ENCODE results near the gene RFT1. TPM values are rescaled to one million over a fixed set of nuclear protein-coding genes. Genes with fewer than 3 reads are reported as not detected.

RFT1 gene
- polyA plus RNA-seq, 1 donor (not counting 4 experiments of a cell fraction or from before 2014, with no cell fraction given), result 34.4 TPM

DNA sequence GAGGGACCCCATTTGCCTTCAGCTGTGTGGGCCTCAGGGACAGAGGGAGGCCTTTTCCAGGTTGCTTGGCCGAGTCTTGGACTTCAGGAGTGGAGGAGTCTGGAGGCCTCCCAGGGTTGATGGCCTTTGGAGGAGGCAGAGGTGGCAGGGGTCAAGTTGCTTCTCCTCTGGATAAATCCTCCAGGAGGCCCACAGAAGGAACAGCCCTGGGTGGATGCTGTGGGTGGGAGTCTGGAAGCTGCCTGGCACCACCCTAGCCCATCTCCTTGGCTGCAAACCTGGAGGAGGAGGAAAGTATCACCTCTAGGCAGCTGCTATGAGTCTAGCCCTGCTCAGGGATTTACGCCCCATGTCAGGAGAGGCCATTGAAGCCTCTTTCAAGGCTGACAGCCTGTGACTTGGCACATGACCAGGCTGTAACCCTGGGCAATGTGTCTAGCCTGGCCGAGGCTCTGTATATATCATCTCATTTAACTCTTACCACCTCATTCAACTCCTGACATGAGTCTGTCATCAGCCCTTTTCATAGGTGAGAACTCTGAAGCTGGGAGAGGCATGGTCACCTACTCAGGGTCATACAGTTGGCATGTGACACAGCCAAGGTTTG lies 27.8 kb upstream of the RFT1 start:
- H3K4me1 ChIP-seq (ENCODE audit: control insufficient read depth, extremely low read depth, insufficient read depth, low read length), result peaks cover 26% of the 10 kb centered on the region
- no peak overlapping the region for H2AFZ ChIP-seq (ENCODE audit: control insufficient read depth, low read length)
- no peak for FAIRE-seq

GRCh38 chr3:53156368-53156834 lies 26.2 kb upstream of the RFT1 start:
- H3K36me3 ChIP-seq (ENCODE audit: control insufficient read depth in 2 of 2, extremely low read depth in 1 of 2, insufficient read depth in 2 of 2, low read length in 2 of 2), result no peaks in the 10 kb centered on the region
- peaks cover 17% of the 10 kb centered on the region for H3K4me1 ChIP-seq (ENCODE audit: control insufficient read depth, extremely low read depth, insufficient read depth, low read length)
- H3K4me3 ChIP-seq (ENCODE audit: control insufficient read depth in 2 of 3, extremely low read depth in 1 of 3, insufficient read depth in 2 of 3, low read depth in 1 of 3, low read length in 3 of 3), result no peak overlapping the region
- dilution Hi-C loops (cut with MboI; ENCODE audit: extremely low pct_ligation_motif_present, low sequenced_read_pairs), result no loop called here
- H2AFZ ChIP-seq (ENCODE audit: control insufficient read depth, low read length), result no peak overlapping the region
- H3K27me3 ChIP-seq (ENCODE audit: control insufficient read depth, extremely low read depth, insufficient read depth, low read length), result peaks cover 36% of the 10 kb centered on the region
- TF ChIP-seq, protein P1, sequence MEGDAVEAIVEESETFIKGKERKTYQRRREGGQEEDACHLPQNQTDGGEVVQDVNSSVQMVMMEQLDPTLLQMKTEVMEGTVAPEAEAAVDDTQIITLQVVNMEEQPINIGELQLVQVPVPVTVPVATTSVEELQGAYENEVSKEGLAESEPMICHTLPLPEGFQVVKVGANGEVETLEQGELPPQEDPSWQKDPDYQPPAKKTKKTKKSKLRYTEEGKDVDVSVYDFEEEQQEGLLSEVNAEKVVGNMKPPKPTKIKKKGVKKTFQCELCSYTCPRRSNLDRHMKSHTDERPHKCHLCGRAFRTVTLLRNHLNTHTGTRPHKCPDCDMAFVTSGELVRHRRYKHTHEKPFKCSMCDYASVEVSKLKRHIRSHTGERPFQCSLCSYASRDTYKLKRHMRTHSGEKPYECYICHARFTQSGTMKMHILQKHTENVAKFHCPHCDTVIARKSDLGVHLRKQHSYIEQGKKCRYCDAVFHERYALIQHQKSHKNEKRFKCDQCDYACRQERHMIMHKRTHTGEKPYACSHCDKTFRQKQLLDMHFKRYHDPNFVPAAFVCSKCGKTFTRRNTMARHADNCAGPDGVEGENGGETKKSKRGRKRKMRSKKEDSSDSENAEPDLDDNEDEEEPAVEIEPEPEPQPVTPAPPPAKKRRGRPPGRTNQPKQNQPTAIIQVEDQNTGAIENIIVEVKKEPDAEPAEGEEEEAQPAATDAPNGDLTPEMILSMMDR (optimal IDR thresholded peaks at IDR 0.05 in 1 of 3, IDR thresholded peaks at IDR 0.05 in 1 of 3, conservative IDR thresholded peaks at IDR 0.05 in 1 of 3; ENCODE audit: extremely low read depth in 1 of 3, insufficient read depth in 2 of 3, low read length in 3 of 3), result no peak
- peak; percentile 32 for TF ChIP-seq EZH2 (IDR thresholded peaks at IDR 0.05; ENCODE audit: low read length)
- peaks cover 4% of the 10 kb centered on the region for H4K20me1 ChIP-seq (ENCODE audit: control insufficient read depth, extremely low read depth, insufficient read depth, low read length)
- H3K27ac ChIP-seq (ENCODE audit: control insufficient read depth, insufficient read depth, low read length), result no peak overlapping the region
- H3K9ac ChIP-seq (ENCODE audit: control insufficient read depth, extremely low read depth, insufficient read depth, low read length), result no peak overlapping the region
- H3K9me1 ChIP-seq (ENCODE audit: control insufficient read depth, extremely low read depth, insufficient read depth, low read length), result no peaks in the 10 kb centered on the region
- H3K79me2 ChIP-seq (ENCODE audit: control insufficient read depth, insufficient read depth, low read length), result peaks cover 1% of the 10 kb centered on the region
- FAIRE-seq (no peak), DNase-seq (ENCODE audit: low read depth, low spot score) (no peak)
- H3K9me3 ChIP-seq (ENCODE audit: control insufficient read depth, low read depth, low read length), result no peaks in the 10 kb centered on the region
- no peak overlapping the region for H3K4me2 ChIP-seq (ENCODE audit: control insufficient read depth, extremely low read depth, insufficient read depth, low read depth, low read length)

More for the DNA sequence above, 27.8 kb upstream of the RFT1 start:
- Histone ChIP-seq H3K4me3 (ENCODE audit: control insufficient read depth in 2 of 3, extremely low read depth in 1 of 3, insufficient read depth in 2 of 3, low read depth in 1 of 3, low read length in 3 of 3) (no peak overlapping the region), H3K9me1 (ENCODE audit: control insufficient read depth, extremely low read depth, insufficient read depth, low read length) (peaks cover 2% of the 10 kb centered on the region), H4K20me1 (ENCODE audit: control insufficient read depth, extremely low read depth, insufficient read depth, low read length) (peaks cover 4% of the 10 kb centered on the region), H3K79me2 (ENCODE audit: control insufficient read depth, insufficient read depth, low read length) (peaks cover 12% of the 10 kb centered on the region), H3K9ac (ENCODE audit: control insufficient read depth, extremely low read depth, insufficient read depth, low read length) (no peak overlapping the region), H3K27ac (ENCODE audit: control insufficient read depth, insufficient read depth, low read length) (no peak overlapping the region), H3K36me3 (ENCODE audit: control insufficient read depth in 2 of 2, extremely low read depth in 1 of 2, insufficient read depth in 2 of 2, low read length in 2 of 2) (no peaks in the 10 kb centered on the region), H3K9me3 (ENCODE audit: control insufficient read depth, low read depth, low read length) (no peaks in the 10 kb centered on the region), H3K4me2 (ENCODE audit: control insufficient read depth, extremely low read depth, insufficient read depth, low read depth, low read length) (no peak overlapping the region), H3K27me3 (ENCODE audit: control insufficient read depth, extremely low read depth, insufficient read depth, low read length) (peaks cover 32% of the 10 kb centered on the region)
- TF ChIP-seq, protein P1 (optimal IDR thresholded peaks at IDR 0.05 in 1 of 3, IDR thresholded peaks at IDR 0.05 in 1 of 3, conservative IDR thresholded peaks at IDR 0.05 in 1 of 3; ENCODE audit: extremely low read depth in 1 of 3, insufficient read depth in 2 of 3, low read length in 3 of 3), result no peak
- no peak for TF ChIP-seq EZH2 (IDR thresholded peaks at IDR 0.05; ENCODE audit: low read length)
- dilution Hi-C loops (cut with MboI; ENCODE audit: extremely low pct_ligation_motif_present, low sequenced_read_pairs), result no loop called here
- no peak for DNase-seq (ENCODE audit: low read depth, low spot score)

All from keratinocyte (primary cell).